GM12874 (cell line): ENCODE data around the gene PXT1.

Experiments
- TF ChIP-seq, protein P1 (sequence below): IDR thresholded peaks from 2 replicates; pipeline ENCODE4 v1.5.1; 2011; ENCODE audit warnings: low read depth, mild to moderate bottlenecking, control low read depth, low read length, moderate library complexity; ENCODE audit not compliant: insufficient read depth

Gene PXT1

DNA sequence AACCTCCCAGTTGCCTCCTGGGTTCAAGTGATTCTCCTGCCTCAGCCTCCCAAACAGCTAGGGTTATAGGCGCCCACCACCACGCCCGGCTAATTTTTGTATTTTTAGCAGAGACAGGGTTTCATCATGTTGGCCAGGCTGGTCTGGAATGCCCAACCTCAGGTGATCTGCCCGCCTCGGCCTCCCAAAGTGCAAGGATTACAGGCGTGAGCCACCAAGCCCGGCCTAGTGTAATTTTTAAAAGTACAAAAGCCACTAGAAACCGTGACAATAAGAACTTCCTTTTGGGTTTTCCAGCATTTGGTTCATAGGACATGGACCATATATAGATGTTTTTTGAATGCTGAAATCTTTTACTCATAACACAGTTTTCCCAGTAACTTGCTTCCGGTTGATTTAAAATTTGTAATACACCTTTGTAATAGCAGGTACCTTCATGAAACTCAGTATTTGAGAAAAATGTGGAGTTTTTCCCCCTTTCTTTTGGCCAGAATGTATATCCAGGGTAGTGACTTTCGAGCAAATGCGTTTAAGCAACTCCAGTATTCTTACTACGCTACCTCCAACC is 467 bp downstream of the PXT1 start:
- TF ChIP-seq, protein P1, sequence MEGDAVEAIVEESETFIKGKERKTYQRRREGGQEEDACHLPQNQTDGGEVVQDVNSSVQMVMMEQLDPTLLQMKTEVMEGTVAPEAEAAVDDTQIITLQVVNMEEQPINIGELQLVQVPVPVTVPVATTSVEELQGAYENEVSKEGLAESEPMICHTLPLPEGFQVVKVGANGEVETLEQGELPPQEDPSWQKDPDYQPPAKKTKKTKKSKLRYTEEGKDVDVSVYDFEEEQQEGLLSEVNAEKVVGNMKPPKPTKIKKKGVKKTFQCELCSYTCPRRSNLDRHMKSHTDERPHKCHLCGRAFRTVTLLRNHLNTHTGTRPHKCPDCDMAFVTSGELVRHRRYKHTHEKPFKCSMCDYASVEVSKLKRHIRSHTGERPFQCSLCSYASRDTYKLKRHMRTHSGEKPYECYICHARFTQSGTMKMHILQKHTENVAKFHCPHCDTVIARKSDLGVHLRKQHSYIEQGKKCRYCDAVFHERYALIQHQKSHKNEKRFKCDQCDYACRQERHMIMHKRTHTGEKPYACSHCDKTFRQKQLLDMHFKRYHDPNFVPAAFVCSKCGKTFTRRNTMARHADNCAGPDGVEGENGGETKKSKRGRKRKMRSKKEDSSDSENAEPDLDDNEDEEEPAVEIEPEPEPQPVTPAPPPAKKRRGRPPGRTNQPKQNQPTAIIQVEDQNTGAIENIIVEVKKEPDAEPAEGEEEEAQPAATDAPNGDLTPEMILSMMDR = no peak

DNA sequence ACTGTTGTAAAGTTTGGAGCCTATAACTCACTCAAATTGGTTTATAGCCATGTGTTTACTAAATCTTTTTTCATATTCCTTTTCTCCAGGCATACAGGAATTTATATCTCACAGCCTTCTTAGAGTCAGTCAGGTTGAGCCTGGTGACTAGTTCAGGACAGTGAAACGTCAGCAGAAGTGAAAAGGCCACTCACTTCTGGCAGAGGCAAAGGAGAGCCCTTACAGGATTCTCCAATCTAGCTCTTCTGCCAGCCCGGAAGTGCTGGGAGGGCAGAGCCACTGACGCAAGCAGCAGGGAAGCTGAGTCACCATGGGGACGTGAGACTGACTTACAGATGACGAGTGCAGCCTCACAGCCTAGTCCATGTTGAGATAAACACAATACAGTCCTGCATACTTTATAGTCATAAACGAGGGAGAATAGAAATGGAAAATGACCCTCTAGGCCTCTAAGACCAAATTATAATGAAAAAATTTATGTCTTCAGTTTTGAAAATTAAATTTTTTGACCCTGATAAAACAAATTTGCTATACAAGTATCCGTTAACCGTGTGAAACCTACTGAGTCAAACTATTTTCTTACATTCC is 1.3 kb downstream of the PXT1 start:
- TF ChIP-seq, protein P1 = no peak

DNA sequence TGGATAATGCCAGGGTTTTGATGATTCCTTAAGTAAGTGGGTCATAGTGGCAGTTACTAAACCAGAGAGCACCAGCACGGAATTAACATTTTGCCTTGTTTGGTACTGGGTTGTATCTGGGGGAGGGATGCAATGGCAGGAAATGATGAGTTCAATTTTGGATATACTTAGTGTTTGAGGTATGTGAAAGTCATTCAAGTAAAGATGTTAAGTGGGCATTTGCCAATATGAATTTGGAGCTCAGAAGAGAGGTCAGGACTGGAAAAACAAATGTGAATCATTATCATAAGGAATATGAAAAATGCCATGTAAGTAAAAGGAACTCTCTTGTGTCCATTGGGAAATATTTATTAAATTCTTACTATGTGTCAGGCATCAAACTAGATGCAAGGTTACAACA is 6.2 kb downstream of the PXT1 start:
- TF ChIP-seq, protein P1 = no peak

DNA sequence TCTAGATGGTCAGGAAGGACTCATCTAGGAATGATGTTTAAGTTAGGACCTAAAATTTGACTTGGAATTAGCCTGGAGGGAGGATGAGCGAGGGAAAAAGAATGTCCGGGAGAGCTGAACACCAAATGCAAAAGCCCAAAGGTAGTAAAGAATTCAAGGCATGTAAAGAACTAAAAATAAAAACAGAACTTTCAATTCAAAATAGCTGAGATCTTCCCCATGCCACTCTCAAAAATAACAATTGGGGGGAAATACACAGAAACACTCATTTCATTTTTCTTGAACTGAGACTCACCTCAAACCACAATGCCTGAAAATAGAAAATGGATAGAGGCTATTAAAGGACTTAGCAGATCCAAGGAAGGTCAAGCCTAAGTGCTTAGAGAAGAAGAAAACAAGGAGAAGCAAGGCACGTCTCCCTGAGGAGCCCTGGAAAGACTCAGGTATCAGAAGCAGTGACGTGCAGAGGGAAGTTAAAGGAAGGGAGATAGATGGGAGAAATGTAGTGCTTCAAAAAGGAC is 10.4 kb downstream of the PXT1 start:
- TF ChIP-seq, protein P1 = no peak

DNA sequence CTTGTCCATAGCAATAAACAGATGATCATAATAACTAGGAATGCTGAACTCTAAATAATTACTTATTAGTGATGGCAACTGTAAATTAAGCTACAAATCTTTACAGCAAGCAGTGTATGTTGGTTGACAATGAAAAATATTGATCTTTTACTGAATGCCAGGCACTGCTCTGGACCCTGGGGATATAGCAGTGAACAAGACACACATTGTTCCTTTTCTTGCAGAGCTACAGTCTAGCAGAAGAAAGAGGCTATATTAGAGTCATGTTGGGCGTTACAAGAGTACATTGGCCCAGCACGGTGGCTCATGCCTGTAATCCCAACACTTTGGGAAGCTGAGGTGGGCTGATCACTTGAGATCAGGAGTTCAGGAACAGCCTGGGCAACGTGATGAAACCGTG is 11.5 kb downstream of the PXT1 start:
- TF ChIP-seq, protein P1 = no peak

DNA sequence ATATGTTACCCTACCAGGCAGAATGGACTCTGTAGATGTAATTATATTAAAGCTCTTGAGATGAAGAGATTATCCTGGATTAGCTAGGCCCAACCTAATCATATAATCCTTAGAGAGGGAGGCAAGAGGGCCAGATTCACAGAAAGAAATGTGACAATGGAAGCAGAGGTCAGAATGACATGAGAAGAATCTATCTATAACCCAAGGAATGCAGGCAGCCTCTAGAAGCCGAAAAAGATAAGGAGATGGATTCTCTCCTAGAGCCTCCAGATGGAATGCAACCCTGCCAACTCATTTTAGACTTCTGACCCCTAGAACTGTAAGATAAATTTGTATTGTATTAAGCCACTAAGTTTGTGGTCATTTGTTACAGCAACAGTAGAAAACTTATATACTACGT is 12.3 kb downstream of the PXT1 start:
- TF ChIP-seq, protein P1 = no peak

DNA sequence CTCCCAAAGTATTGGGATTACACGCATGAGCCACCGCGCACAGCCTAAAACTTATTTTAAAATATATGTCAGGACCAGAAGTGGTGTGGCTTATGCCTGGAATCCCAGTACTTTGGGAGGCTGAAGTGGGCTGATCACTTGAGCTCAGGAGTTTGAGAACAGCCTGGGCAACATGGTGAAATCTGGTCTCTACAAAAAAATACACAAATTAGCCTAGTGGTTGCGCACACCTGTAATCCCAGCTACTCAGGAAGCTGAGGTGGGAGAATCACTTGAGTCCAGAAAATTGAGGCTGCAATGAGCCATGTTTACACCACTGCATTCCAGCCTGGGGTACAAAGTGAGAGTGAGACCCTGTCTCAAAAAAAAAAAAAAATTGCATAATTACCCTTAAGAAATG is 13.7 kb downstream of the PXT1 start:
- TF ChIP-seq, protein P1 = no peak
